Amniotic epithelial cell (primary cell): Measurements from ENCODE around the gene ERMP1.

Source experiments
- DNase-seq: peaks from one replicate; pipeline ENCODE4 v3.0.0-alpha.2; 2010; ENCODE audit warnings: low read depth

ERMP1 gene

DNA sequence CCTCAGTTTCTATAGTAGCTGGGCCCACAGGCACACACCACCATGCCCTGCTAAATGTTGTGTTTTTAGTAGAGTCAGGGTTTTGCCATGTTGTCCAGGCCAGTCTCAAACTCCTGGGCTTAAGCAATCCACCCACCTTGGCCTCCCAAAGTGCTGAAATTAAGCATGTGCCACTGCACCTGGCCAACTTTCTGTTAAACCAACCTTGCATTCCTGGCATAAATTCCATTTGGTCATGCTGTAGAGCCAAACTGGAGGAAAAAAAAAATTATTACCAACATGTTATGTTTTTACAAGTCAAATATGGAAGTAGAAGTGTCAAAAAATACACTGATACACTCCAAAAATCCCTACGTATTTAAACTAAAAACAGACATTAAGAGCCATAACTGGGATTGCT is 54.1 kb downstream of the ERMP1 start:
- no peak for DNase-seq

GRCh38 chr9:5773324-5773999 is 59.5 kb downstream of the ERMP1 start:
- peak; percentile 21 for DNase-seq

- no peak for DNase-seq
These were observed 64.7 kb downstream of the ERMP1 start for GRCh38 chr9:5767968-5768932.

DNA sequence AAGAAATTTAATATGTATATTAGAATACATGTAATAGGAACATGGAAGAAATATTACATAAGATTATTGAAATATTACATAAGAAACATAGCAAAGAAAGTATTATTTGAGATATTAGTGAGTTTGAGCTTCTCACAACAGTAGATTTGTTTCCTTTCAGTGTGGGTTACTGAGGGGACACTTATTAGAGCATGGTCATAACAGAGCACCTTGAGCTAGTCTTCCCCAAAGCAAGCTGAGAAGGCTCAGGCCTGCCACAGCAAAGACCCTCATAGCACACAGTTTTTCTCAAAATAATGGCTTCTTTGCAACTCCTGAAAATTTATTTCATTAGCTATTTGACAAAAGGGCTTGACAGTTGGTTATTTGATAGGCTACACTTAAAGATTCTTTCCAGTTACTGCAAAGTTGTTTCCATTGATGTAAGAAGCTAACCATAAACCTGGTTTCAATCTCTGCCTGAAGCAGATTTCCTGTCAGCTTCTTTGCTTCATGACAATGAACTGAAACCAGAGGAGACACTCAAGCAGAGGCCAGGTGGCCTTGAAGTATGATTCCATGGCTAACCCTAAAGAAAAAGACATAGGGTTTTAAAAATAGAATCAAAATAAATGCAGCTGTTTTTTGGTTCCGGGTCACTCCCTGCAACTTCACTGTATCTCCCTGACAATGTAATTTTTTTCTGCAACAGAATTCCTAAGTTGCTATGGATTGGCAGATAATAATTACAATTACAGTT is 68.6 kb downstream of the ERMP1 start:
- DNase-seq: no peak

DNA sequence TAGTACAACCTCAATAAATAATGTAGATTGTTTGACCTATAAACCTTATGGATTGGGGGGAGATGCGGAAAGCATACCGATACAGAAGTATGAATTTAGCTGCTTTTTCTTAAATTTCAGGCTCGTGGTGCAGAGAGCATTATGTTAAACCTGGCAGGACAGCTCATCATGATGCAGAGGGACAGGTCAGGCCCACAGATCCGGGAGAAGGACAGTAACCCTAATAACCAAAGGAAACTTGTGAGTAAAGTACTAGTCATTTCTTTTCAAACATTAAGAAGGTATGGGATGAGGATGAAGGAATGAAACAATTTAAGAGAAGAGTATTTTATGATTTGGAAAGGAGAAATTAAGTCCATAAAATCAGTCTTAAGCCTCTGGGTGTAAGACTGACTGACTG is 70.5 kb downstream of the ERMP1 start:
- no peak for DNase-seq

- no peak for DNase-seq
These were observed 72.6 kb downstream of the ERMP1 start for GRCh38 chr9:5760338-5760737.

DNA sequence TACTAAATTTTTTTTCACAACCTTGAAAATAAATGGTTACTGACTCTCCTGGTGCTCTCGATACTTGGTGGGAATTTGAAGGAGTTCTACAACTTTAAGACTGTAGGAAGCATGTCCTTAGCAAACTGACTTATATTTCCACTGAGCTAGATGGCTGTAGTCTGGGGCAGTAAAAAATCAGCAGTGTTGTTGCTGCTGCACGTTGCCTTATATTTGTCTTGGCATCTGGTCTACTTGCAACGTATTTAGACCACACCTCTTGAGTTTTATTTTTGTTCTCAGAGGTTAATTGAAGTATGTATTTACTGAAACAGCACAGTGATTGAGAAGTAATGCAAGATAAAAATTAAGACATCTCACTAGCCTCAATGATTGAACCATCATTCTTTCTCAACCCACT is 76.3 kb downstream of the ERMP1 start:
- DNase-seq: no peak

DNA sequence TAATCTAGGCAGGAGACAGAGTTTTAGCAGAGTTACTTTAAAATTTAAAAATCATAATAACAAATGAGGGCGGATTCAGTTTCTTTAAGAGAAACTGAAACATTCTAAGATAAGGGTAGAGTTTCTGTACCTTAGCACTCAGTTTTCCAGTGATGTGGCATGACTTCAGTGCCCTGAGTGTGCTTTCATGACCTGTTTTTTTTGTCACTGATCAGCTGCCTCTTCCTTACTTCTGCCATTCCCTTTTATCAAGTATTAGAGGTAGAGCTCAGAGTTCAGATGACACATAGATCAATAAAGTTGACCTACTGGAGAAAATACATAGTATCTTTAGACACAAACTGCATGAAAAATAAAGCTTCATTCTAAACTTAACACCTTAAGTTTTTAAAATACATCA is 82.3 kb downstream of the ERMP1 start:
- no peak for DNase-seq

- no peak for DNase-seq
These were observed 83.6 kb downstream of the ERMP1 start for GRCh38 chr9:5749306-5749705.

- no peak for DNase-seq
These were observed 84.5 kb downstream of the ERMP1 start for GRCh38 chr9:5748438-5748837.

DNA sequence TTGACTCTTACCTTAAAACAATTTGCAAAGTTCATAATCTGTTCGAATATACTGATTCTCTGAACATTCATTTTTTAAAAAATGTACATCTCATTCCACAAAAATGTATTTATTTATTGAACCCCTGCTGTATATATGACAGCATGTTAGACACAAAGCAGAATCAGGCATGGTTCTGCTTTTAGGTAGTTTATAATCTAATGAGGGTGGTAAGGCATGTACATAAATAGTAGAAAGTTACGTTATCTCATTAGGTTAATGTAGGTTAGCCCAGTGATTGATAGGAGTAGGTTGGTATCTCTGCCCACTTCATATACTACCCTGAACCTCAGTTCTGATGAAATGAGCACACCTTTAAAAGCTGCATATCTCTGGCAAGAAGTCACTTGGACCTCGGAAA is 89.8 kb downstream of the ERMP1 start:
- DNase-seq: no peak

DNA sequence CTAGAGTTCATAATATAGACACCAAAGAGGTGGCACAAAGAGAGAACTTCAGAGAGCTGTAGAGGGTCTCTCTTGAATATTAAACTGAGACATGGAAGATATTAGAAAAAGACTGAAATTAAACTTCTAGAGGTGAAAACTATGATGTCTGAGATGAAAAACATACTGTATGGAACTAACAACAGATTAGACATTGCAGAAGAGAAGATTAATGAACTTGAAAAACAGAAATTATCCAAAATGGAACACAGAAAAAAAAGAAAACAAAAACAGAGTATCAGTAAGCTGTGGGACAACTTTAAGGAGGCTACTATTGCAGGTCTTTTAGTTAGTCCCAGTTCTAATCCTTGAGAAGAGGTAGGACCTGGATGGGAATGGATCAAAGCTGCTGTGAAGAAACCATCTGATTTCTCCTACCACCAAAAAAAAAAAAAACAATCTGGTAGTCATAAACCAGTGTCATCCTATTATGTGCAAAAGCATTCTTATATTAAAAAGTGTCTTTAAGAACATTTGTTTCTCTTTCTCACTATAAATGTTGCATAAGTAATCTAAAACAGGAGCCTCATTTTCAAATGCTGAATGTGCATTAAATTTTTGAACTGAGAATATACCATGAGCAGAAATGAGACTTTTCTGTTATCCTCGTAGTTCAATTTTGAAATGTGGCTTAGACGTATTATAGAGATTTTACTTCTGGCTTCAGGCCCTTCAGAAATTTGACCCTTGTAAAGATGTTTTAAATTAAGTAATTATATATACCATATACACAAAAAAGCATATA is 96.2 kb downstream of the ERMP1 start:
- DNase-seq: no peak

- no peak for DNase-seq
These were observed 97.8 kb downstream of the ERMP1 start for GRCh38 chr9:5735072-5735471.
